HepG2 (cell line): ENCODE measurements around the gene HYPK. TPM values are rescaled to one million over a fixed set of nuclear protein-coding genes. Genes with fewer than 3 reads are reported as not detected.
A peak's percentile ranks its signal among the peaks of the same experiment; 100 is the strongest.

Experiments used
- ATRX ChIP-seq: sonication (generic); formaldehyde crosslinking; IDR thresholded peaks from 2 replicates; pipeline ENCODE4 v1.4.0; 2020; ENCODE audit warnings: missing genetic modification reagents, borderline replicate concordance
- MED1 ChIP-seq: sonication (generic); formaldehyde crosslinking; IDR thresholded peaks from 2 replicates; pipeline ENCODE4 v1.4.0; 2020; ENCODE audit warnings: missing genetic modification reagents
- NCOA2 ChIP-seq: sonication (generic); formaldehyde crosslinking; IDR thresholded peaks from 2 replicates; pipeline ENCODE4 v1.8.0; 2022; ENCODE audit warnings: inconsistent platforms
- POGZ ChIP-seq: sonication (generic); formaldehyde crosslinking; IDR thresholded peaks from 2 replicates; pipeline ENCODE4 v1.4.0; 2020; ENCODE audit warnings: mild to moderate bottlenecking, missing genetic modification reagents
- SOX13 ChIP-seq, 3 experiments: fragments of 450-650 bp in 1 of 3; sonication (generic) in 1 of 3; formaldehyde crosslinking in 1 of 3; IDR thresholded peaks in 2 of 3; conservative IDR thresholded peaks in 1 of 3; 2 replicates each; pipeline versions ENCODE4 v1.5.0 to v1.6.1; 2016 to 2020; ENCODE audit warnings: antibody characterized with exemption in 1 of 3, mild to moderate bottlenecking in 1 of 3, missing compliant biosample characterization in 1 of 3, missing genetic modification reagents in 1 of 3, moderate library complexity in 1 of 3
- ZBTB38 ChIP-seq: sonication (generic); formaldehyde crosslinking; IDR thresholded peaks from 2 replicates; pipeline ENCODE4 v1.5.1; 2020; ENCODE audit warnings: mild to moderate bottlenecking, missing genetic modification reagents
- ZNF235 ChIP-seq: sonication (generic); formaldehyde crosslinking; IDR thresholded peaks from 2 replicates; pipeline ENCODE4 v1.8.1; 2023; ENCODE audit warnings: mild to moderate bottlenecking, missing genetic modification reagents, borderline replicate concordance
- ZNF256 ChIP-seq: sonication (generic); formaldehyde crosslinking; conservative IDR thresholded peaks from 2 replicates; pipeline ENCODE4 v1.4.0; 2020; ENCODE audit warnings: missing genetic modification reagents
- ZNF296 ChIP-seq: sonication (generic); formaldehyde crosslinking; conservative IDR thresholded peaks from 2 replicates; pipeline ENCODE4 v1.5.0; 2020; ENCODE audit warnings: mild to moderate bottlenecking, missing genetic modification reagents
- ZNF720 ChIP-seq: sonication (generic); formaldehyde crosslinking; IDR thresholded peaks from 2 replicates; pipeline ENCODE4 v1.4.0; 2020; ENCODE audit warnings: missing genetic modification reagents
- polyA plus RNA-seq, 8 experiments: library from polyadenylated mRNA; depleted of rRNA in 3 of 8; stranded (reverse) in 7 of 8; unstranded in 1 of 8; fragments of >200 nt; fragmentation: Illumina TruSeq in 4 of 8; extraction: Trizol in 4 of 8; gene quantifications; 2 replicates each; pipeline versions ENCODE4 v1.2.1 to v1.2.3, GENCODE V29; 2011 to 2016; ENCODE audit warnings: low read depth in 4 of 8, missing spikeins in 1 of 8, mixed read lengths in 1 of 8; ENCODE audit not compliant: insufficient read depth in 1 of 8
- total RNA-seq, 5 experiments: library from RNA; depleted of rRNA; stranded (reverse); fragments of >200 nt; fragmentation: Illumina TruSeq; extraction: Trizol; gene quantifications; 2 replicates each; pipeline ENCODE4 v1.2.3, GENCODE V29; 2016; ENCODE audit warnings: low read depth in 1 of 5
- TF ChIP-seq, protein P1 (sequence below): sonication (generic); formaldehyde crosslinking; IDR thresholded peaks from 2 replicates; pipeline ENCODE4 v1.5.1; 2020; ENCODE audit warnings: mild to moderate bottlenecking, missing genetic modification reagents, borderline replicate concordance
- TF ChIP-seq, protein P2 (sequence below): sonication (generic); formaldehyde crosslinking; IDR thresholded peaks from 2 replicates; pipeline ENCODE4 v1.4.0; 2020; ENCODE audit warnings: missing genetic modification reagents, borderline replicate concordance
- TF ChIP-seq, protein P3 (sequence below), 2 experiments: sonication (generic) in 1 of 2; formaldehyde crosslinking in 1 of 2; IDR thresholded peaks; 2 replicates each; pipeline versions ENCODE4 v1.6.1 to v1.9.0; 2014 to 2022; ENCODE audit warnings: antibody characterized with exemption in 1 of 2, borderline replicate concordance in 1 of 2, inconsistent platforms in 1 of 2, low read depth in 1 of 2, missing genetic modification reagents in 1 of 2
- TF ChIP-seq, protein P4 (sequence below): sonication (generic); formaldehyde crosslinking; IDR thresholded peaks from 2 replicates; pipeline ENCODE4 v1.8.1; 2023; ENCODE audit warnings: mild to moderate bottlenecking, missing genetic modification reagents

The HYPK gene
- total and polyA plus RNA-seq, 2 of the 13 experiments (the other 11 are each of a cell fraction or from before 2014, with no cell fraction given) = 13.5 to 16.5 TPM

DNA sequence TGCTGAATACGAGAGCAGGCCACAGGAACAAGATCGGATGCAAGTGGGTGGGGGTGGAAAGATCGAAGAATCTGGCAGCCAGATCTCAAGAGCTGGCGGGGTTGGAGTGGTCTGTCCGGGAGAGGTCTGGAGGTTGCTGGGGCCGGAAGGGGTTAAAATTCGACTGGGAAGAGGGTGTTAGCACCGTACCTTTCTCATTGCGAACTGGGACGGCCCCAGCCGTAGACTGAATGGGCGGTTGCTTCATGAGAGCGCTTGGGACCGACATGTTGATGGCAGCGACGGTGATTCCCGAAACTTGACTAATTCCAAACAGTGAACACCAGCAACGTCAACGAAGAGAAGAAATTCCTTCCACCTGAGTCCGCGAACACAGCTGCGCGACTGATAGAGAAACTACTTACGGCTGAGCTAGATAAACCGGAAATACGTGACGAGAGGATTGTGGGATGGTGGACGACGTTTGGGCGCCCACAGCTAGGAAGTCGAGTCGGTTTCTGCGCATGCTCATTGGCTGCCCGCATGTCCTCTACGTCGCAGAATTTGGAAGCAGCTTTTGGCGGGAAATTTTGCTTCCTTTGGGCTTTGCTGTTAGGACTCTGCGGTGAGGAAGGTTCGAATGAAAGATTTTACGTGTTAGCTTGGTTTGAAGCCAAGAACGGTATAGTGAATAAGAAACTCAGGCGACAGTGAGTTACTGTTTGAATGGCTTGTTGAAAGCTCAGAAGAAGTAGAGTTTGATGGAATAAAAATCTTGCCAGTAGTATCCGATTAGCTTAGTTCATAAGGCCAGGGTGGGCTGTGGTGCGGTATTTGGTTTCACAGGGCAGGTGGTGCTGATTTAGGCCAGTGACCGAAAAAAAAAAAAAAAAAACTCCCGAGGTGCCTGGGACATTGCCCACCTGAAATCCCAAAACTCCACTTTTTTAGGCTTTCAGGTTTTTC is 24.2 kb downstream of the HYPK start, which contains the start of gene MFAP1 (continued):
- TF ChIP-seq, protein P1, sequence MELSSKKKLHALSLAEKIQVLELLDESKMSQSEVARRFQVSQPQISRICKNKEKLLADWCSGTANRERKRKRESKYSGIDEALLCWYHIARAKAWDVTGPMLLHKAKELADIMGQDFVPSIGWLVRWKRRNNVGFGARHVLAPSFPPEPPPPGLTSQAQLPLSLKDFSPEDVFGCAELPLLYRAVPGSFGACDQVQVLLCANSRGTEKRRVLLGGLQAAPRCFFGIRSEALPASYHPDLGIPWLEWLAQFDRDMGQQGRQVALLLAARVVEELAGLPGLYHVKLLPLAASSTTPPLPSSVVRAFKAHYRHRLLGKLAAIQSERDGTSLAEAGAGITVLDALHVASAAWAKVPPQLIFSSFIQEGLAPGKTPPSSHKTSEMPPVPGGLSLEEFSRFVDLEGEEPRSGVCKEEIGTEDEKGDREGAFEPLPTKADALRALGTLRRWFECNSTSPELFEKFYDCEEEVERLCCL (CRISPR knock-in tag) = 0 out of 2 replicates have a peak, but pooled peaks have one; percentile 50
- TF ChIP-seq ZNF720 (CRISPR knock-in tag) = no peak
- TF ChIP-seq ZNF235 (CRISPR knock-in tag) = no peak
- TF ChIP-seq ZNF256 = peak; percentile 59; the same call in 1 of the 2 replicates
- peak; percentile 67; the same call in 1 of the 2 replicates for TF ChIP-seq MED1 (CRISPR knock-in tag)
- TF ChIP-seq SOX13 (IDR thresholded peaks at IDR 0.05) = no peak
- TF ChIP-seq SOX13 (CRISPR knock-in tag; conservative IDR thresholded peaks at IDR 0.05 in 1 of 2, IDR thresholded peaks at IDR 0.05 in 1 of 2) = peak in 1 of 2 experiments; percentile 38; a peak in 2 of 4 replicates
- TF ChIP-seq ZBTB38 (CRISPR knock-in tag) = peak; percentile 53; the same call in 1 of the 2 replicates
- TF ChIP-seq POGZ = peak; percentile 81
- TF ChIP-seq, protein P2, sequence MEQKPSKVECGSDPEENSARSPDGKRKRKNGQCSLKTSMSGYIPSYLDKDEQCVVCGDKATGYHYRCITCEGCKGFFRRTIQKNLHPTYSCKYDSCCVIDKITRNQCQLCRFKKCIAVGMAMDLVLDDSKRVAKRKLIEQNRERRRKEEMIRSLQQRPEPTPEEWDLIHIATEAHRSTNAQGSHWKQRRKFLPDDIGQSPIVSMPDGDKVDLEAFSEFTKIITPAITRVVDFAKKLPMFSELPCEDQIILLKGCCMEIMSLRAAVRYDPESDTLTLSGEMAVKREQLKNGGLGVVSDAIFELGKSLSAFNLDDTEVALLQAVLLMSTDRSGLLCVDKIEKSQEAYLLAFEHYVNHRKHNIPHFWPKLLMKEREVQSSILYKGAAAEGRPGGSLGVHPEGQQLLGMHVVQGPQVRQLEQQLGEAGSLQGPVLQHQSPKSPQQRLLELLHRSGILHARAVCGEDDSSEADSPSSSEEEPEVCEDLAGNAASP (CRISPR knock-in tag) = no peak
- peak; percentile 64 for TF ChIP-seq NCOA2 (CRISPR knock-in tag)
- TF ChIP-seq, protein P3, sequence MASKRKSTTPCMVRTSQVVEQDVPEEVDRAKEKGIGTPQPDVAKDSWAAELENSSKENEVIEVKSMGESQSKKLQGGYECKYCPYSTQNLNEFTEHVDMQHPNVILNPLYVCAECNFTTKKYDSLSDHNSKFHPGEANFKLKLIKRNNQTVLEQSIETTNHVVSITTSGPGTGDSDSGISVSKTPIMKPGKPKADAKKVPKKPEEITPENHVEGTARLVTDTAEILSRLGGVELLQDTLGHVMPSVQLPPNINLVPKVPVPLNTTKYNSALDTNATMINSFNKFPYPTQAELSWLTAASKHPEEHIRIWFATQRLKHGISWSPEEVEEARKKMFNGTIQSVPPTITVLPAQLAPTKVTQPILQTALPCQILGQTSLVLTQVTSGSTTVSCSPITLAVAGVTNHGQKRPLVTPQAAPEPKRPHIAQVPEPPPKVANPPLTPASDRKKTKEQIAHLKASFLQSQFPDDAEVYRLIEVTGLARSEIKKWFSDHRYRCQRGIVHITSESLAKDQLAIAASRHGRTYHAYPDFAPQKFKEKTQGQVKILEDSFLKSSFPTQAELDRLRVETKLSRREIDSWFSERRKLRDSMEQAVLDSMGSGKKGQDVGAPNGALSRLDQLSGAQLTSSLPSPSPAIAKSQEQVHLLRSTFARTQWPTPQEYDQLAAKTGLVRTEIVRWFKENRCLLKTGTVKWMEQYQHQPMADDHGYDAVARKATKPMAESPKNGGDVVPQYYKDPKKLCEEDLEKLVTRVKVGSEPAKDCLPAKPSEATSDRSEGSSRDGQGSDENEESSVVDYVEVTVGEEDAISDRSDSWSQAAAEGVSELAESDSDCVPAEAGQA (IDR thresholded peaks at IDR 0.05; ENCODE audit: low read depth) = peak; percentile 80; the same call in 1 of the 2 replicates
- TF ChIP-seq, protein P3 (CRISPR knock-in tag; IDR thresholded peaks at IDR 0.05; ENCODE audit: borderline replicate concordance) = 0 out of 2 replicates have a peak, but pooled peaks have one; percentile 63
- no peak for TF ChIP-seq ZNF296
- no peak for TF ChIP-seq ATRX (CRISPR knock-in tag)
- TF ChIP-seq, protein P4, sequence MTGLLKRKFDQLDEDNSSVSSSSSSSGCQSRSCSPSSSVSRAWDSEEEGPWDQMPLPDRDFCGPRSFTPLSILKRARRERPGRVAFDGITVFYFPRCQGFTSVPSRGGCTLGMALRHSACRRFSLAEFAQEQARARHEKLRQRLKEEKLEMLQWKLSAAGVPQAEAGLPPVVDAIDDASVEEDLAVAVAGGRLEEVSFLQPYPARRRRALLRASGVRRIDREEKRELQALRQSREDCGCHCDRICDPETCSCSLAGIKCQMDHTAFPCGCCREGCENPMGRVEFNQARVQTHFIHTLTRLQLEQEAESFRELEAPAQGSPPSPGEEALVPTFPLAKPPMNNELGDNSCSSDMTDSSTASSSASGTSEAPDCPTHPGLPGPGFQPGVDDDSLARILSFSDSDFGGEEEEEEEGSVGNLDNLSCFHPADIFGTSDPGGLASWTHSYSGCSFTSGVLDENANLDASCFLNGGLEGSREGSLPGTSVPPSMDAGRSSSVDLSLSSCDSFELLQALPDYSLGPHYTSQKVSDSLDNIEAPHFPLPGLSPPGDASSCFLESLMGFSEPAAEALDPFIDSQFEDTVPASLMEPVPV (CRISPR knock-in tag) = peak; percentile 79; the same call in 1 of the 2 replicates
